ENCODE measurements around the gene APP.
"Not testable (repeated sequence)": the region's sequence is repeated elsewhere in the genome, so short reads cannot be mapped to it uniquely, and the experiment has no call there.

APP gene

DNA sequence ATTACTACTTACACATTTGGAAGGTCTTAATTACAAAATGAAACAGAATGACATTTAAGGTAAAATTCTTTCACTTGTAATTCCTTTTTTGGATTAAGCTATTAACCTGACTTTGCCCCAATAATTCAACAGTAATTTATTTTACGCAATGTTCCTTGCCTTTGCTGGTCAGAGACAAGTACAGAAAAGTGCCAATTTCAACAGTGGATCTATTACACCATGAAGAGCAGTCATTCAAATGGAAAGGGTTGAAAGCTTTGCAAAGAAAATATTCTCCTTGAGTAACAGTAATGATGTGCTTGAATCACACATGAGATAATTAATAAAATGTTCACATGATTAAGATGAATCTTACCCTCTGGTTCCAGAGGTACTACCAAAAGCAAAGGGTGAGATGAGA is 84.7 kb downstream of the APP start:
- no peak for TF ChIP-seq EZH2phosphoT487 (IDR thresholded peaks at IDR 0.05; ENCODE audit: borderline replicate concordance, low read length)
- no peak for TF ChIP-seq CTCF (IDR thresholded peaks at IDR 0.05; ENCODE audit: low read depth, low read length, poor library complexity, severe bottlenecking)
- Histone ChIP-seq H3K9me3 (ENCODE audit: control insufficient read depth, insufficient read depth, low read length) (no peaks in the 10 kb centered on the region), H3K27me3 (ENCODE audit: control insufficient read depth, low read length) (no peaks in the 10 kb centered on the region), H3K4me2 (ENCODE audit: low read length) (no peak overlapping the region), H3K4me3 (ENCODE audit: low read length) (no peak overlapping the region), H4K20me1 (ENCODE audit: control insufficient read depth, insufficient read depth, low read depth, low read length) (no peaks in the 10 kb centered on the region), H3K4me1 (ENCODE audit: control insufficient read depth, low read length) (no peaks in the 10 kb centered on the region), H3K27ac (ENCODE audit: low read depth, low read length) (no peak overlapping the region), H3K9me2 (replicated peaks; ENCODE audit: control insufficient read depth, low read length) (no peaks in the 10 kb centered on the region; the same call in 1 of the 2 replicates), H3F3A (ENCODE audit: control insufficient read depth, insufficient read depth) (no peaks in the 10 kb centered on the region), H3K79me2 (ENCODE audit: control insufficient read depth, low read length) (no peaks in the 10 kb centered on the region), H3K36me3 (ENCODE audit: control insufficient read depth, low read length) (no peaks in the 10 kb centered on the region)

DNA sequence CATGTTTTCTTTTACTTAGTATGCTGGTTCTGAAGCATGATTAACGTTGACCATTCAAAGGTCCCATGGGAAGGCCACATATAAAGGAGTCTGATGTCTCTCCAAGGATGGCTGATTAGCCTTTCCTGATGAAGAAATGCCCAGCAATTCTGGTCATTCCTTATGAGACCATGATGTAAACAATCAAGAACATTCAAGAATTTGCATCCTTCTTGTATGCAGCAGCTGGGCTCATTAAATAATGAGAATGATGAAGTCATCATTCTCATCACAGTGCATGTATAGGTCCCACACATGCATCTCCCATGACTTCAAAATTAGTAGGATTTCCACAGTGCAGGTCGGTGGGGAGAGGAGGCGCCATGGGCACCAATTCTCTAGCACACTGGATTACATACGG is 85.4 kb downstream of the APP start:
- H3K27ac ChIP-seq (ENCODE audit: low read depth, low read length) = no peak overlapping the region
- no peaks in the 10 kb centered on the region for H3K4me1 ChIP-seq (ENCODE audit: control insufficient read depth, low read length)
- no peak for TF ChIP-seq EZH2phosphoT487 (IDR thresholded peaks at IDR 0.05; ENCODE audit: borderline replicate concordance, low read length)
- TF ChIP-seq CTCF (IDR thresholded peaks at IDR 0.05; ENCODE audit: low read depth, low read length, poor library complexity, severe bottlenecking) = no peak
- H3K4me3 ChIP-seq (ENCODE audit: low read length) = no peak overlapping the region
- H3K79me2 ChIP-seq (ENCODE audit: control insufficient read depth, low read length) = no peaks in the 10 kb centered on the region
- no peaks in the 10 kb centered on the region for H3K9me3 ChIP-seq (ENCODE audit: control insufficient read depth, insufficient read depth, low read length)
- no peaks in the 10 kb centered on the region for H3K36me3 ChIP-seq (ENCODE audit: control insufficient read depth, low read length)
- no peaks in the 10 kb centered on the region for H3K27me3 ChIP-seq (ENCODE audit: control insufficient read depth, low read length)
- H3K4me2 ChIP-seq (ENCODE audit: low read length) = no peak overlapping the region
- no peaks in the 10 kb centered on the region; the same call in 1 of the 2 replicates for H3K9me2 ChIP-seq (replicated peaks; ENCODE audit: control insufficient read depth, low read length)
- H3F3A ChIP-seq (ENCODE audit: control insufficient read depth, insufficient read depth) = no peaks in the 10 kb centered on the region
- no peaks in the 10 kb centered on the region for H4K20me1 ChIP-seq (ENCODE audit: control insufficient read depth, insufficient read depth, low read depth, low read length)

DNA sequence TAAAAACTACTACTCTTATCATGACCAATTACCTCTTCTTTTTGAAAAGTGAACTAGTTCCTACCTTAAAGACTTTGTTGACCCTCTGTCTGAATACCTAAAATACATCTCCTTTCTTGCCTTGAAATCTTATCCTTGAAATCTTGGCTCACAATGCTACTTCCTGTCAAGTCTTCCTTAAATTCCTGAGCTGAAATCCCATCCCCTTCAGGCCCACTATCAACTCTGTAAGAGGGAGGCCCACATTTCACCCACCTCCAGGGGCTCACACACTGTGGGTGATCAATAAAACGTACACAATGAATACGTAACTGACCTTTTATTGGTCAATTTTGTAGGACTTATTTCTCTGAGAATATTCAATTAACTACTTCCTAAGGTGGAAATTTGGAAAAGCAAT is 88.0 kb downstream of the APP start:
- H3K4me3 ChIP-seq (ENCODE audit: low read length) = no peak overlapping the region
- H3K9me3 ChIP-seq (ENCODE audit: control insufficient read depth, insufficient read depth, low read length) = no peaks in the 10 kb centered on the region
- H3F3A ChIP-seq (ENCODE audit: control insufficient read depth, insufficient read depth) = no peaks in the 10 kb centered on the region
- H4K20me1 ChIP-seq (ENCODE audit: control insufficient read depth, insufficient read depth, low read depth, low read length) = no peaks in the 10 kb centered on the region
- no peaks in the 10 kb centered on the region; the same call in 1 of the 2 replicates for H3K9me2 ChIP-seq (replicated peaks; ENCODE audit: control insufficient read depth, low read length)
- no peak overlapping the region for H3K27ac ChIP-seq (ENCODE audit: low read depth, low read length)
- H3K27me3 ChIP-seq (ENCODE audit: control insufficient read depth, low read length) = no peaks in the 10 kb centered on the region
- TF ChIP-seq CTCF (IDR thresholded peaks at IDR 0.05; ENCODE audit: low read depth, low read length, poor library complexity, severe bottlenecking) = no peak
- no peak for TF ChIP-seq EZH2phosphoT487 (IDR thresholded peaks at IDR 0.05; ENCODE audit: borderline replicate concordance, low read length)
- no peaks in the 10 kb centered on the region for H3K79me2 ChIP-seq (ENCODE audit: control insufficient read depth, low read length)
- H3K4me2 ChIP-seq (ENCODE audit: low read length) = no peak overlapping the region
- H3K36me3 ChIP-seq (ENCODE audit: control insufficient read depth, low read length) = no peaks in the 10 kb centered on the region
- no peaks in the 10 kb centered on the region for H3K4me1 ChIP-seq (ENCODE audit: control insufficient read depth, low read length)

DNA sequence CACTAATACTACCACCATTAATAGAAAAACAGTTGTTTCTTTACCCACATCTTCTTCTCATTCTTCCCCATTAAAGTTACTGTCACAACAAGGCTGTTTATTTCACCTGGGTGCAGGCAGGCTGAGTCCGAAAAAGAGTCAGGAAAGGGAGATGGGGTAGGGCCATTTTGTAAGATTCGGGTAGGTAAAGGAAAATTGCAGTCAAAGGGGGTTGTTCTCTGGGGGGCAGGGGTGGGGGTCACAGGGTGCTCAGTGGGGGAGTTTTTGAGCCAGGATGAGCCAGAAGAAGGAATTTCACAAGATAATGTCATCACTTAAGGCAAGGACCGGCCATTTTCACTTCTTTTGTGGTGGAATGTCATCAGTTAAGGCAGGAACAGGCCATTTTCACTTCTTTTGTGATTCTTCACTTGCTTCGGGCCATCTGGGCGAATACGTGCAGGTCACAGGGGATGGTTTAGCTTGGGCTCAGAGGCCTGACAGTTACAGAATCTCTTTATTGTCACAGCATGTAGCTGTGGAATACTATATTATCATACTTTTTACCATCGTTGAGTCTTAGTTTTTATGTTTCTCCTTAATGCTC is 89.3 kb downstream of the APP start:
- not testable (repeated sequence) for H3K4me2 ChIP-seq (ENCODE audit: low read length); H3F3A ChIP-seq (ENCODE audit: control insufficient read depth, insufficient read depth); H3K9me2 ChIP-seq (replicated peaks; ENCODE audit: control insufficient read depth, low read length); H3K27me3 ChIP-seq (ENCODE audit: control insufficient read depth, low read length); H3K4me3 ChIP-seq (ENCODE audit: low read length); H3K79me2 ChIP-seq (ENCODE audit: control insufficient read depth, low read length); H4K20me1 ChIP-seq (ENCODE audit: control insufficient read depth, insufficient read depth, low read depth, low read length); H3K4me1 ChIP-seq (ENCODE audit: control insufficient read depth, low read length); H3K27ac ChIP-seq (ENCODE audit: low read depth, low read length); H3K36me3 ChIP-seq (ENCODE audit: control insufficient read depth, low read length); H3K9me3 ChIP-seq (ENCODE audit: control insufficient read depth, insufficient read depth, low read length)

Measured in DOHH2 (cell line).